Endothelial cell (in vitro differentiated cells): Measurements from ENCODE around the gene SHROOM2. TPM values are rescaled to one million over a fixed set of nuclear protein-coding genes. Genes with fewer than 3 reads are reported as not detected.

Experiments
- DNase-seq: peaks from one replicate; pipeline ENCODE4 v3.0.0; 2021; ENCODE audit warnings: low spot score
- H3K27ac Mint-ChIP-seq: one replicate; pipeline ENCODE4 v1.8.0; 2021; ENCODE audit warnings: mixed read lengths, inconsistent platforms; ENCODE audit not compliant: unreplicated experiment
- H3K27me3 Mint-ChIP-seq: one replicate; pipeline ENCODE4 v1.8.0; 2021; ENCODE audit warnings: mild to moderate bottlenecking, moderate library complexity, mixed read lengths, inconsistent platforms; ENCODE audit not compliant: unreplicated experiment
- H3K36me3 Mint-ChIP-seq: one replicate; pipeline ENCODE4 v1.8.0; 2021; ENCODE audit warnings: mild to moderate bottlenecking, low read depth, mixed read lengths, inconsistent platforms; ENCODE audit not compliant: unreplicated experiment
- H3K4me1 Mint-ChIP-seq: one replicate; pipeline ENCODE4 v1.8.0; 2021; ENCODE audit warnings: mild to moderate bottlenecking, mixed read lengths, inconsistent platforms; ENCODE audit not compliant: unreplicated experiment
- H3K4me3 Mint-ChIP-seq: one replicate; pipeline ENCODE4 v1.8.0; 2021; ENCODE audit warnings: mild to moderate bottlenecking, mixed read lengths, inconsistent platforms; ENCODE audit not compliant: unreplicated experiment
- H3K9me3 Mint-ChIP-seq: one replicate; pipeline ENCODE4 v1.8.0; 2021; ENCODE audit warnings: mixed read lengths, inconsistent platforms; ENCODE audit not compliant: unreplicated experiment
- CTCF ChIP-seq: fragments of 200-600 bp; sonication (generic); IDR thresholded peaks from one replicate; pipeline ENCODE4 v1.5.0; 2021; ENCODE audit warnings: antibody characterized with exemption; ENCODE audit not compliant: unreplicated experiment
- total RNA-seq: library from RNA; stranded (reverse); fragmentation: NEBNext Ultra II Directional; extraction: Animal tissue kit (Norgen Biotek cat#: 25700); gene quantifications from one replicate; pipeline ENCODE4 v1.2.1, GENCODE V29; 2021; ENCODE audit not compliant: unreplicated experiment

The SHROOM2 gene
- total RNA-seq, 1 donor from 2014 or later: 22.3 TPM

GRCh38 chrX:9906919-9907318 lies 120.7 kb downstream of the SHROOM2 start:
- no peak for TF ChIP-seq CTCF
- Mint-ChIP-seq H3K27ac (no peak overlapping the region), H3K36me3 (peaks cover 4% of the 10 kb centered on the region), H3K9me3 (no peaks in the 10 kb centered on the region), H3K4me3 (no peak overlapping the region), H3K4me1 (peaks cover 11% of the 10 kb centered on the region), H3K27me3 (peaks cover 10% of the 10 kb centered on the region)
- peak; percentile 17 for DNase-seq

- TF ChIP-seq CTCF: no peak
- H3K27me3 Mint-ChIP-seq: peaks cover 10% of the 10 kb centered on the region
- peaks cover 17% of the 10 kb centered on the region for H3K4me1 Mint-ChIP-seq
- H3K4me3 Mint-ChIP-seq: no peak overlapping the region
- DNase-seq: no peak
- no peaks in the 10 kb centered on the region for H3K9me3 Mint-ChIP-seq
- H3K36me3 Mint-ChIP-seq: peaks cover 4% of the 10 kb centered on the region
- H3K27ac Mint-ChIP-seq: no peak overlapping the region
These were observed 121.6 kb downstream of the SHROOM2 start for GRCh38 chrX:9907645-9908387.

GRCh38 chrX:9909254-9909653 lies 123.0 kb downstream of the SHROOM2 start:
- H3K36me3 Mint-ChIP-seq: peaks cover 4% of the 10 kb centered on the region
- peaks cover 10% of the 10 kb centered on the region for H3K27me3 Mint-ChIP-seq
- no peak for TF ChIP-seq CTCF
- H3K4me3 Mint-ChIP-seq: no peak overlapping the region
- DNase-seq: no peak
- peaks cover 17% of the 10 kb centered on the region for H3K4me1 Mint-ChIP-seq
- H3K9me3 Mint-ChIP-seq: no peaks in the 10 kb centered on the region
- no peak overlapping the region for H3K27ac Mint-ChIP-seq

- no peak overlapping the region for H3K4me3 Mint-ChIP-seq
- TF ChIP-seq CTCF: no peak
- no peaks in the 10 kb centered on the region for H3K9me3 Mint-ChIP-seq
- DNase-seq: no peak
- peaks cover 17% of the 10 kb centered on the region for H3K4me1 Mint-ChIP-seq
- H3K27me3 Mint-ChIP-seq: peaks cover 10% of the 10 kb centered on the region
- H3K36me3 Mint-ChIP-seq: peaks cover 4% of the 10 kb centered on the region
- H3K27ac Mint-ChIP-seq: no peak overlapping the region
These were observed 125.3 kb downstream of the SHROOM2 start for GRCh38 chrX:9911487-9911886.

- Mint-ChIP-seq H3K9me3 (no peaks in the 10 kb centered on the region), H3K36me3 (peaks cover 4% of the 10 kb centered on the region), H3K27ac (no peak overlapping the region), H3K27me3 (peaks cover 8% of the 10 kb centered on the region), H3K4me3 (no peak overlapping the region), H3K4me1 (peaks cover 17% of the 10 kb centered on the region)
- TF ChIP-seq CTCF: no peak
- DNase-seq: no peak
These were observed 126.3 kb downstream of the SHROOM2 start for GRCh38 chrX:9912351-9913145.
